Duodenal mucosa (tissue), 2 donors: ENCODE data around the gene ARL15.

Source experiments
- H3K27ac ChIP-seq: one replicate; pipeline ENCODE4 v1.7.0; 2013; ENCODE audit warnings: low read depth, low read length
- H3K27me3 ChIP-seq, 2 donors: one replicate each; pipeline ENCODE4 v1.7.0; 2013; ENCODE audit warnings: low read length in 2 of 2, control low read depth in 1 of 2; ENCODE audit not compliant: insufficient read depth in 2 of 2, control insufficient read depth in 1 of 2
- H3K36me3 ChIP-seq, 2 donors: one replicate each; pipeline ENCODE4 v1.7.0; 2013; ENCODE audit warnings: low read length in 2 of 2, control low read depth in 1 of 2; ENCODE audit not compliant: insufficient read depth in 2 of 2, control insufficient read depth in 1 of 2
- H3K4me1 ChIP-seq, 2 donors: one replicate each; pipeline ENCODE4 v1.7.0; 2013; ENCODE audit warnings: low read length in 2 of 2, control low read depth in 1 of 2; ENCODE audit not compliant: insufficient read depth in 2 of 2, control insufficient read depth in 1 of 2
- H3K4me3 ChIP-seq, 2 donors: one replicate each; pipeline ENCODE4 v1.7.0; 2013; ENCODE audit warnings: low read length in 2 of 2, low read depth in 1 of 2
- H3K9ac ChIP-seq, 2 donors: one replicate each; pipeline ENCODE4 v1.7.0; 2013; ENCODE audit warnings: low read length in 2 of 2, low read depth in 1 of 2
- H3K9me3 ChIP-seq, 2 donors: one replicate each; pipeline ENCODE4 v1.7.0; 2013; ENCODE audit warnings: low read length in 2 of 2, control low read depth in 1 of 2; ENCODE audit not compliant: control insufficient read depth in 1 of 2

ARL15 gene

GRCh38 chr5:54211912-54212311 lies 98.5 kb downstream of the ARL15 start:
- H3K4me1 ChIP-seq = peaks cover 0 to 4% of the 10 kb centered on the region in 2 donors
- H3K4me3 ChIP-seq = no peak overlapping the region
- no peak overlapping the region for H3K27ac ChIP-seq
- no peaks in the 10 kb centered on the region for H3K27me3 ChIP-seq
- H3K9me3 ChIP-seq = no peaks in the 10 kb centered on the region
- no peaks in the 10 kb centered on the region for H3K36me3 ChIP-seq
- no peak overlapping the region for H3K9ac ChIP-seq

DNA sequence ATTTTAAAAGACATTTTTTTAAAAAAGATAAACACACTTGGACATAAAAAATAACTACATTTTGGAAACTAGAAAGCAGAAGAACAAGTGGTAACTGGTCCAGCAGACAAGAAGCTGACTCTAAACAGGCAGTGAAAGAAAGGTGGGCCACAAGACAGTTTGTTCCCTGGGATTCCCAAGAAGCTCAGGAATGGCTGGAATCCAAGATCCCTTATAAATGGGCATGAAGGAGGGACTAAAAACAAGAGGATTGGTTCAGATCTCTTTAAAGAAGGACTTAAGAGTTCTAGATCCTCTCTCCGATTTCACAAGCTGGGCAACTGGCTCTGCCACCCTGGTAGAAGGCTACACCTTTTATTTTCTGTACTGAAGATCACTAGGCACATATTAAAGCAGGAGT lies 102.8 kb downstream of the ARL15 start:
- Histone ChIP-seq H3K36me3 (no peaks in the 10 kb centered on the region), H3K9me3 (no peaks in the 10 kb centered on the region), H3K4me3 (no peak overlapping the region), H3K27ac (no peak overlapping the region), H3K27me3 (no peaks in the 10 kb centered on the region), H3K4me1 (peaks cover 0 to 18% of the 10 kb centered on the region in 2 donors), H3K9ac (no peak overlapping the region)

DNA sequence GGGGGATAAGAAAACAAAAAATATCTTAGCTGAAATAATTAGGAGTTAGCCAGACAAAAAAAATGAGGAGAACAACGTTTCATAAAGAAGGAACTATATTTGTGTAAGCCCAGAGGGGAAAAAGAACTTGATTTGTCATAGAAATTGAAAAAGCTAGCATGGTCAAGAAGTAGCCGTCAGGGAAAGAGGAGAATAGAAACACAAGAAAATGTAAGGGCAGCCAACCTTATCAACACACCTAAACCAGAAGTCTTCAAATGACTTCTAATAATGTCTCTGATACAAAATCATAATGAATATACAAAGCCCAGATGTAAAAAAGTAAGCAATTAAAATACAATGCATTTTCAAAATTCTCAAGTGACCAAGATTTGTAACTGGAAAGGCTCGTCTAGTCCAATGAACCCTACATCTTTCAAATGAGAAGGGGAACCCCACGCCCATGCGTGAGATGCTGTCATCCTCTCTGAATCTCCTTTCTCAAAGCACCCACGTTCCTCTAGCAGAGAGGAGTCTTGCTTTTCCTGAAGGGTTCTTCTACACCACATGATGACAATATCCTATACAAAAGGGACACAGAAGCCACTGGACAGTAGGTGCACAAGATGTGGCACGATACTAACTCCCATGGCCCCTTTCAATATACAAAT lies 103.7 kb downstream of the ARL15 start:
- H3K4me3 ChIP-seq = no peak overlapping the region
- peaks cover 0 to 13% of the 10 kb centered on the region in 2 donors for H3K4me1 ChIP-seq
- no peak overlapping the region for H3K9ac ChIP-seq
- H3K9me3 ChIP-seq = no peaks in the 10 kb centered on the region
- H3K27ac ChIP-seq = no peak overlapping the region
- no peaks in the 10 kb centered on the region for H3K27me3 ChIP-seq
- no peaks in the 10 kb centered on the region for H3K36me3 ChIP-seq

- Histone ChIP-seq H3K9ac (no peak overlapping the region), H3K4me1 (peaks cover 0 to 13% of the 10 kb centered on the region in 2 donors), H3K27ac (no peak overlapping the region), H3K27me3 (no peaks in the 10 kb centered on the region), H3K9me3 (no peaks in the 10 kb centered on the region), H3K36me3 (no peaks in the 10 kb centered on the region), H3K4me3 (no peak overlapping the region)
Measured at GRCh38 chr5:54205918-54206317, 104.5 kb downstream of the ARL15 start.

DNA sequence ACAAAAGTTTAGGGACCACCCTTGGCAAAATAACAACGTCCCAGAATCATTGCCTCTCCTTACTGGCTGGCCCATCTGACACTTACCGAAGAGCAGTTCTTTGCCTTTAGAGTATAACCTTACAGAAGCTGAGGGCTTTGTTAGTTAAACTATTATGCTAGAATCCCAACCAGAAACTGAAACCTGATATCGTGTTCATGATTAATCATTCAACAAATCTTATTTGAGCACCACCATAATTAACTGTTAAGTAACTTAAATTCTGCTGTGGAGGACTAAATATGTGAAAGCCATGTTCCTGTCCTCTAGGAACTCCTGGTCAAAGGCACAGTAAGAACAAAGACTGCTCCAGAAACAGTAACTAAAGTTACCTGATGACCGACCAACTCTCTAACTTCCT lies 104.9 kb downstream of the ARL15 start:
- no peaks in the 10 kb centered on the region for H3K9me3 ChIP-seq
- no peaks in the 10 kb centered on the region for H3K36me3 ChIP-seq
- H3K27ac ChIP-seq = no peak overlapping the region
- peaks cover 0 to 13% of the 10 kb centered on the region in 2 donors for H3K4me1 ChIP-seq
- H3K4me3 ChIP-seq = no peak overlapping the region
- no peak overlapping the region for H3K9ac ChIP-seq
- no peaks in the 10 kb centered on the region for H3K27me3 ChIP-seq

DNA sequence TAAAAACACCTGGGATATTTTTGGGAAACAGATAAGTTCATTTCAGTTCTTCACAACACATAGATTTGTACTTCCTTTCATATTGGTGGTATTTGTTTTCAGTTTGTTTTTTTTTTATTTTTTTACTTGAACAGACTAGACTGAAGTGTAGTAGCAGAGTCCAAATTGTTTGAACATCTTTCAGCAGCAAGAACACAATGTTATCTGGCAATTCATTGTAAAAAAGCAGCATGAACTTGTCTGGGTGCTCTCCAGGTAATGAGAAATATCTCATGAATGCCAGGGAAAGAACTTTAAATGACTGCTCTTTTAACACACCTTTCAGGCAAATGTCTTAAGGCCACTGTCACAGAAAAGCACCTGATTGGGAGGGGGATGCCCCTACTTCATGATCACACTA lies 113.4 kb downstream of the ARL15 start:
- no peaks in the 10 kb centered on the region for H3K27me3 ChIP-seq
- H3K9me3 ChIP-seq = no peaks in the 10 kb centered on the region
- H3K4me1 ChIP-seq = no peaks in the 10 kb centered on the region
- H3K9ac ChIP-seq = no peak overlapping the region
- no peak overlapping the region for H3K27ac ChIP-seq
- H3K4me3 ChIP-seq = no peak overlapping the region
- H3K36me3 ChIP-seq = no peaks in the 10 kb centered on the region

DNA sequence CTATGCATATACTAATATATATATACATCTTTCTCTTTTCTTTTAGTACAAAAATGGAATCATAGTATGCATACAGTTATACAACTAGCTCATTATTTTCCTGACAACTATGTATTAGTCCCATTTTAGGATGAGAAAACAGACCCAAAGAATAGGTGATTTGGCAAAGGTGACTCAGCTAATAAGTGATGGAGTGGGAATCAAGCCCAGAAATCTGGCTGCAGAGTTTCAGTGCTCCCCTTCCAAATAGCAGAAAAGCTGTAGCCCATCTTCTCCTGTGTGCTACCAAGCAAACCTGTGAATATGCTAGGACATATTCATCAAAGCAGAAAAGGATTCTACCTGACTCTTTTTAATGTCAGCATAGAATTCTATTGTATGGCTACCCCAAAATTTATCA lies 114.7 kb downstream of the ARL15 start:
- Histone ChIP-seq H3K9me3 (no peaks in the 10 kb centered on the region), H3K36me3 (no peaks in the 10 kb centered on the region), H3K4me1 (no peaks in the 10 kb centered on the region), H3K9ac (no peak overlapping the region), H3K27ac (no peak overlapping the region), H3K4me3 (no peak overlapping the region), H3K27me3 (no peaks in the 10 kb centered on the region)

- Histone ChIP-seq H3K27me3 (no peaks in the 10 kb centered on the region), H3K27ac (no peak overlapping the region), H3K9me3 (no peaks in the 10 kb centered on the region), H3K4me1 (no peaks in the 10 kb centered on the region), H3K36me3 (no peaks in the 10 kb centered on the region), H3K4me3 (no peak overlapping the region), H3K9ac (no peak overlapping the region)
Measured at GRCh38 chr5:54194318-54194717, 116.1 kb downstream of the ARL15 start.

GRCh38 chr5:54187694-54188093 lies 122.7 kb downstream of the ARL15 start:
- Histone ChIP-seq H3K9me3 (no peaks in the 10 kb centered on the region), H3K27ac (no peak overlapping the region)

DNA sequence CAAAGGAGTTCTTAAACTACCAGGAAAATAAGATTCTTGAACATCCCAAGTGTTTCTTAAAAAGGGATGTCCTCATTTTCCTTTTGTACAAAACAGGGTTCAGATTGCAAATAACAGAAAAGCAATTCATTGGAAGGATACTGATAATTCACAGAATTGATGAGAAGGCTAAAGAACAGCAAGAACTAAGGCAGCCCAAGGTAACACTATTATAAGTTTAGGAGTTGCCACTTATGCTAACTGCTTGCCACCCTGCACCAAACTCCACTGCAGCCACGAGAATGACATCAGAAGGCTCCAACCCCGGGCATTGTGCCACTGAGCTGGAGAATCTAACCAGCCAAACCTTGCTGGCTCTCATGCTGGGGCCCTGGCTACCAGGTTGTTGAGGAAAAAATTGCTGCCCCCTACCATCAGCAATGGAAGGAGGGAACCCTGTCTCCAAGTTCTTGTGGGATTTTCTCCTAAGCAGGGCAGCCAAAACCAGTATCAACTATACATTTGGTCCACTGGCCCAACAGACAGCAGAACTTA lies 123.4 kb downstream of the ARL15 start:
- H3K27me3 ChIP-seq = no peaks in the 10 kb centered on the region
- no peaks in the 10 kb centered on the region for H3K36me3 ChIP-seq
- H3K4me3 ChIP-seq = no peak overlapping the region
- H3K9me3 ChIP-seq = no peaks in the 10 kb centered on the region
- no peak overlapping the region for H3K27ac ChIP-seq
- H3K9ac ChIP-seq = no peak overlapping the region
- H3K4me1 ChIP-seq = peaks cover 16 to 27% of the 10 kb centered on the region in 2 donors

More at GRCh38 chr5:54187694-54188093, 122.7 kb downstream of the ARL15 start:
- Histone ChIP-seq H3K4me1 (peaks cover 16 to 27% of the 10 kb centered on the region in 2 donors), H3K9ac (no peak overlapping the region), H3K4me3 (no peak overlapping the region), H3K27me3 (no peaks in the 10 kb centered on the region), H3K36me3 (no peaks in the 10 kb centered on the region)
